K562 (cell line): ENCODE results near the gene GCDH. TPM values are rescaled to one million over a fixed set of nuclear protein-coding genes. Genes with fewer than 3 reads are reported as not detected.

Experiments used
- ARHGAP35 ChIP-seq: fragments of 450-650 bp; IDR thresholded peaks from 2 replicates; pipeline ENCODE4 v1.6.1; 2018; ENCODE audit not compliant: partially characterized antibody
- BRD9 ChIP-seq: fragments of 450-650 bp; IDR thresholded peaks from 2 replicates; pipeline ENCODE4 v1.6.1; 2018; ENCODE audit warnings: low read depth; ENCODE audit not compliant: partially characterized antibody
- EGR1 ChIP-seq: fragments of 450-650 bp; conservative IDR thresholded peaks from 2 replicates; pipeline ENCODE4 v1.6.1; 2017; ENCODE audit warnings: mild to moderate bottlenecking
- GATAD2B ChIP-seq: fragments of 450-650 bp; IDR thresholded peaks from 2 replicates; pipeline ENCODE4 v1.6.1; 2017; ENCODE audit warnings: mild to moderate bottlenecking, borderline replicate concordance
- HNRNPH1 ChIP-seq: fragments of 200-400 bp; formaldehyde crosslinking; optimal IDR thresholded peaks from 2 replicates; pipeline ENCODE3; 2017; ENCODE audit warnings: low read depth, mild to moderate bottlenecking, low read length, moderate library complexity
- NFXL1 ChIP-seq: fragments of 450-650 bp; formaldehyde crosslinking; IDR thresholded peaks from 2 replicates; pipeline ENCODE4 v1.4.0; 2021; ENCODE audit warnings: mild to moderate bottlenecking
- SAP30 ChIP-seq: fragments of 200-600 bp; sonication (generic); IDR thresholded peaks from 2 replicates; pipeline ENCODE4 v1.6.1; 2012; ENCODE audit warnings: borderline replicate concordance, low read depth, mild to moderate bottlenecking, moderate library complexity, low read length, control low read depth, inconsistent platforms; ENCODE audit not compliant: insufficient read depth, poor library complexity, severe bottlenecking
- SMARCB1 ChIP-seq: IDR thresholded peaks from 2 replicates; pipeline ENCODE4 v1.6.1; 2011; ENCODE audit warnings: improper control_type of control experiment, low read depth; ENCODE audit not compliant: insufficient read length
- SOX6 ChIP-seq: fragments of 450-650 bp; IDR thresholded peaks from 2 replicates; pipeline ENCODE4 v1.6.1; 2014; ENCODE audit warnings: mild to moderate bottlenecking
- SRF ChIP-seq, 2 experiments: fragments of 250-450, 450-650 bp in 1 of 2; sonication (Bioruptor Pico) in 1 of 2; sonication (generic) in 1 of 2; formaldehyde crosslinking; IDR thresholded peaks; 2 replicates each; pipeline versions ENCODE4 v1.5.0 to v1.5.1; 2020 to 2022; ENCODE audit warnings: mild to moderate bottlenecking in 1 of 2, missing genetic modification reagents in 1 of 2
- ZNF146 ChIP-seq: IDR thresholded peaks from one replicate; pipeline ENCODE4 v1.6.1; 2018; ENCODE audit warnings: missing compliant biosample characterization; ENCODE audit not compliant: unreplicated experiment
- ZNF274 ChIP-seq: IDR thresholded peaks from 2 replicates; pipeline ENCODE4 v1.6.1; 2011; ENCODE audit warnings: low read depth, mild to moderate bottlenecking, low read length, moderate library complexity, borderline replicate concordance
- polyA plus RNA-seq, 8 experiments: library from polyadenylated mRNA; depleted of rRNA in 4 of 8; stranded (reverse) in 5 of 8; unstranded in 3 of 8; fragments of >200 nt; fragmentation: Nextera tagmentation in 2 of 8; fragmentation: Illumina TruSeq in 1 of 8; extraction: Ambion mirVana in 2 of 8; extraction: Trizol in 1 of 8; gene quantifications; 2 replicates each; pipeline versions ENCODE4 v1.2.1 to v1.2.3, GENCODE V29; 2011 to 2014; ENCODE audit warnings: inconsistent platforms in 1 of 8, missing spikeins in 1 of 8
- total RNA-seq, 7 experiments: library from RNA; depleted of rRNA in 6 of 7; stranded (reverse); fragments of >200 nt in 6 of 7; fragmentation: Illumina TruSeq in 2 of 7; extraction: Trizol in 2 of 7; gene quantifications; 2 replicates each; pipeline versions ENCODE4 v1.2.1 to v1.2.3, GENCODE V29; 2011 to 2021; ENCODE audit warnings: low replicate concordance in 1 of 7
- TF ChIP-seq, protein P1 (sequence below), 2 experiments: fragments of 450-650 bp; IDR thresholded peaks; 2 replicates each; pipeline ENCODE4 v1.6.1; 2018; ENCODE audit warnings: mild to moderate bottlenecking in 2 of 2, low read depth in 1 of 2; ENCODE audit not compliant: partially characterized antibody in 2 of 2
- TF ChIP-seq, protein P2 (sequence below): fragments of 450-650 bp; IDR thresholded peaks from 2 replicates; pipeline ENCODE4 v1.6.1; 2017; ENCODE audit warnings: antibody characterized with exemption
- TF ChIP-seq, protein P3 (sequence below): fragments of 250-450 bp; sonication (Bioruptor Pico); IDR thresholded peaks from 2 replicates; pipeline ENCODE4 v1.9.0; 2021; ENCODE audit warnings: mild to moderate bottlenecking, inconsistent platforms
- TF ChIP-seq, protein P4 (sequence below): sonication (generic); formaldehyde crosslinking; IDR thresholded peaks from 2 replicates; pipeline ENCODE4 v1.8.1; 2023; ENCODE audit warnings: mild to moderate bottlenecking, missing genetic modification reagents

The GCDH gene
- total and polyA plus RNA-seq, 9 of the 15 experiments (the other 6 are each of a cell fraction or from before 2014, with no cell fraction given) = 2.9 to 50.8 (median 19.1) TPM

DNA sequence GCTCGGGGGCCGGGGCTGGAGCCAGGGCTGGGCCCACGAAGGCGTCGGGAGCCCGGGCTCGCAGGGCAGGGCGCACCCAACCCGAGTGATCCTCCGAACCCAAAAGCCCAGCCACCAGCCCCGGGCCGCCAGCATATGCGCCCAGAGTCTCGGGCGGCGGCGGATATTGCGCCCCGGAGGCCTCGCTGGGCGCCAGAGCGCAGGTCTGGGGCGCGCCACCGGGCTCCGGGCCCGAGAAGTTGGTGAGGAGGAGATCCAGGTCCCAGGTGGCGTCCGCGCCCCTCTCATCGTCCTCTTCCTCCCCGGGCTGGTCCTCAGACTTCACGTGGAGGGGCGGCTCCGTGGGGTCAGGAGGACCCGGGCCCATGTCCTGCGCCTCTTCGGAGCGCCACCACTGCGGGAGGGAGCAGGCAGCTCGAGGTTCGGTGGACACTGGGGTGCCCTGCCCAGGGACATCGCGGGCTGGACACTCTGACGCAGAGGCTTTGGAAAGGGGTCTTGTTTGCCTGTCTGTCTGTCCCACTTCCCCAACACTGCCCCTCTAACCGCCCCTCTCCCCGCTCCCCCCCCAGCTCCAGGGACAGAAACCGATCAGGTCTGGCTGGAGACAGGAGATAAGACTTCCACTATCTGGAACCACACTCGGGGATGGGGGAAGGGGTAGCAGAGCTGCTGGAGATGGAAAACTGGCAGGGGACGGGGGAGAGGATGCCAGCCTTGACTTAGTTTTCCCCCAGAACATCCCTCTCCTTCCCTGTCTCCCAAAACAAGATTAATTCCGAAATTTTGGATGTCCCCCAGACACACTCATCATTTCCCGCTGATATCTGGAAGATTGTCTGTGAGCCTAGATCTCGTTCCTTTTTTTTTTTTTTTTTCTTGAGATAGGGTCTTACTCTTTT is 5.0 kb upstream of the GCDH start (continued):
- TF ChIP-seq, protein P1, sequence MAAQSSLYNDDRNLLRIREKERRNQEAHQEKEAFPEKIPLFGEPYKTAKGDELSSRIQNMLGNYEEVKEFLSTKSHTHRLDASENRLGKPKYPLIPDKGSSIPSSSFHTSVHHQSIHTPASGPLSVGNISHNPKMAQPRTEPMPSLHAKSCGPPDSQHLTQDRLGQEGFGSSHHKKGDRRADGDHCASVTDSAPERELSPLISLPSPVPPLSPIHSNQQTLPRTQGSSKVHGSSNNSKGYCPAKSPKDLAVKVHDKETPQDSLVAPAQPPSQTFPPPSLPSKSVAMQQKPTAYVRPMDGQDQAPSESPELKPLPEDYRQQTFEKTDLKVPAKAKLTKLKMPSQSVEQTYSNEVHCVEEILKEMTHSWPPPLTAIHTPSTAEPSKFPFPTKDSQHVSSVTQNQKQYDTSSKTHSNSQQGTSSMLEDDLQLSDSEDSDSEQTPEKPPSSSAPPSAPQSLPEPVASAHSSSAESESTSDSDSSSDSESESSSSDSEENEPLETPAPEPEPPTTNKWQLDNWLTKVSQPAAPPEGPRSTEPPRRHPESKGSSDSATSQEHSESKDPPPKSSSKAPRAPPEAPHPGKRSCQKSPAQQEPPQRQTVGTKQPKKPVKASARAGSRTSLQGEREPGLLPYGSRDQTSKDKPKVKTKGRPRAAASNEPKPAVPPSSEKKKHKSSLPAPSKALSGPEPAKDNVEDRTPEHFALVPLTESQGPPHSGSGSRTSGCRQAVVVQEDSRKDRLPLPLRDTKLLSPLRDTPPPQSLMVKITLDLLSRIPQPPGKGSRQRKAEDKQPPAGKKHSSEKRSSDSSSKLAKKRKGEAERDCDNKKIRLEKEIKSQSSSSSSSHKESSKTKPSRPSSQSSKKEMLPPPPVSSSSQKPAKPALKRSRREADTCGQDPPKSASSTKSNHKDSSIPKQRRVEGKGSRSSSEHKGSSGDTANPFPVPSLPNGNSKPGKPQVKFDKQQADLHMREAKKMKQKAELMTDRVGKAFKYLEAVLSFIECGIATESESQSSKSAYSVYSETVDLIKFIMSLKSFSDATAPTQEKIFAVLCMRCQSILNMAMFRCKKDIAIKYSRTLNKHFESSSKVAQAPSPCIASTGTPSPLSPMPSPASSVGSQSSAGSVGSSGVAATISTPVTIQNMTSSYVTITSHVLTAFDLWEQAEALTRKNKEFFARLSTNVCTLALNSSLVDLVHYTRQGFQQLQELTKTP (IDR thresholded peaks at IDR 0.05; ENCODE audit: low read depth in 1 of 2, partially characterized antibody in 2 of 2) = peak in 1 of 2 experiments; percentile 51
- TF ChIP-seq SAP30 = no peak
- no peak for TF ChIP-seq HNRNPH1
- TF ChIP-seq, protein P2, sequence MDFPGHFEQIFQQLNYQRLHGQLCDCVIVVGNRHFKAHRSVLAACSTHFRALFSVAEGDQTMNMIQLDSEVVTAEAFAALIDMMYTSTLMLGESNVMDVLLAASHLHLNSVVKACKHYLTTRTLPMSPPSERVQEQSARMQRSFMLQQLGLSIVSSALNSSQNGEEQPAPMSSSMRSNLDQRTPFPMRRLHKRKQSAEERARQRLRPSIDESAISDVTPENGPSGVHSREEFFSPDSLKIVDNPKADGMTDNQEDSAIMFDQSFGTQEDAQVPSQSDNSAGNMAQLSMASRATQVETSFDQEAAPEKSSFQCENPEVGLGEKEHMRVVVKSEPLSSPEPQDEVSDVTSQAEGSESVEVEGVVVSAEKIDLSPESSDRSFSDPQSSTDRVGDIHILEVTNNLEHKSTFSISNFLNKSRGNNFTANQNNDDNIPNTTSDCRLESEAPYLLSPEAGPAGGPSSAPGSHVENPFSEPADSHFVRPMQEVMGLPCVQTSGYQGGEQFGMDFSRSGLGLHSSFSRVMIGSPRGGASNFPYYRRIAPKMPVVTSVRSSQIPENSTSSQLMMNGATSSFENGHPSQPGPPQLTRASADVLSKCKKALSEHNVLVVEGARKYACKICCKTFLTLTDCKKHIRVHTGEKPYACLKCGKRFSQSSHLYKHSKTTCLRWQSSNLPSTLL = no peak
- no peak for TF ChIP-seq NFXL1
- peak; percentile 46; the same call in 1 of the 2 replicates for TF ChIP-seq SOX6
- no peak for TF ChIP-seq SMARCB1
- TF ChIP-seq ZNF274 = peak; percentile 49; the same call in 1 of the 2 replicates
- TF ChIP-seq BRD9 = peak; percentile 50
- no peak for TF ChIP-seq EGR1
- TF ChIP-seq, protein P3, sequence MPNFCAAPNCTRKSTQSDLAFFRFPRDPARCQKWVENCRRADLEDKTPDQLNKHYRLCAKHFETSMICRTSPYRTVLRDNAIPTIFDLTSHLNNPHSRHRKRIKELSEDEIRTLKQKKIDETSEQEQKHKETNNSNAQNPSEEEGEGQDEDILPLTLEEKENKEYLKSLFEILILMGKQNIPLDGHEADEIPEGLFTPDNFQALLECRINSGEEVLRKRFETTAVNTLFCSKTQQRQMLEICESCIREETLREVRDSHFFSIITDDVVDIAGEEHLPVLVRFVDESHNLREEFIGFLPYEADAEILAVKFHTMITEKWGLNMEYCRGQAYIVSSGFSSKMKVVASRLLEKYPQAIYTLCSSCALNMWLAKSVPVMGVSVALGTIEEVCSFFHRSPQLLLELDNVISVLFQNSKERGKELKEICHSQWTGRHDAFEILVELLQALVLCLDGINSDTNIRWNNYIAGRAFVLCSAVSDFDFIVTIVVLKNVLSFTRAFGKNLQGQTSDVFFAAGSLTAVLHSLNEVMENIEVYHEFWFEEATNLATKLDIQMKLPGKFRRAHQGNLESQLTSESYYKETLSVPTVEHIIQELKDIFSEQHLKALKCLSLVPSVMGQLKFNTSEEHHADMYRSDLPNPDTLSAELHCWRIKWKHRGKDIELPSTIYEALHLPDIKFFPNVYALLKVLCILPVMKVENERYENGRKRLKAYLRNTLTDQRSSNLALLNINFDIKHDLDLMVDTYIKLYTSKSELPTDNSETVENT (CRISPR knock-in tag) = no peak; the same call in 1 of the 2 replicates
- peak; percentile 46 for TF ChIP-seq GATAD2B
- no peak for TF ChIP-seq ARHGAP35
- TF ChIP-seq ZNF146 (CRISPR knock-in tag) = no peak
- TF ChIP-seq, protein P4, sequence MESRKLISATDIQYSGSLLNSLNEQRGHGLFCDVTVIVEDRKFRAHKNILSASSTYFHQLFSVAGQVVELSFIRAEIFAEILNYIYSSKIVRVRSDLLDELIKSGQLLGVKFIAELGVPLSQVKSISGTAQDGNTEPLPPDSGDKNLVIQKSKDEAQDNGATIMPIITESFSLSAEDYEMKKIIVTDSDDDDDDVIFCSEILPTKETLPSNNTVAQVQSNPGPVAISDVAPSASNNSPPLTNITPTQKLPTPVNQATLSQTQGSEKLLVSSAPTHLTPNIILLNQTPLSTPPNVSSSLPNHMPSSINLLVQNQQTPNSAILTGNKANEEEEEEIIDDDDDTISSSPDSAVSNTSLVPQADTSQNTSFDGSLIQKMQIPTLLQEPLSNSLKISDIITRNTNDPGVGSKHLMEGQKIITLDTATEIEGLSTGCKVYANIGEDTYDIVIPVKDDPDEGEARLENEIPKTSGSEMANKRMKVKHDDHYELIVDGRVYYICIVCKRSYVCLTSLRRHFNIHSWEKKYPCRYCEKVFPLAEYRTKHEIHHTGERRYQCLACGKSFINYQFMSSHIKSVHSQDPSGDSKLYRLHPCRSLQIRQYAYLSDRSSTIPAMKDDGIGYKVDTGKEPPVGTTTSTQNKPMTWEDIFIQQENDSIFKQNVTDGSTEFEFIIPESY (CRISPR knock-in tag) = no peak
- TF ChIP-seq SRF (CRISPR knock-in tag; IDR thresholded peaks at IDR 0.05) = no peak
